Loucy (cell line): ENCODE data around the gene ZBTB2.

ENCODE experiments used
- H2AFZ ChIP-seq: fragments of 200-600 bp; sonication (generic); 2 replicates; pipeline ENCODE4 v1.6.0; 2016; ENCODE audit warnings: antibody characterized with exemption, mild to moderate bottlenecking, low read length, moderate library complexity
- H3F3A ChIP-seq: fragments of 200-600 bp; 2 replicates; pipeline ENCODE4 v1.6.0; 2016; ENCODE audit warnings: antibody characterized with exemption, low read depth, mild to moderate bottlenecking
- H3K27me3 ChIP-seq: fragments of 200-600 bp; sonication (generic); 2 replicates; pipeline ENCODE4 v1.6.1; 2014; ENCODE audit warnings: low read length, mild to moderate bottlenecking; ENCODE audit not compliant: insufficient read depth, poor library complexity, severe bottlenecking
- H3K36me3 ChIP-seq: fragments of 200-600 bp; sonication (generic); 2 replicates; pipeline ENCODE4 v1.6.1; 2016; ENCODE audit warnings: low read length; ENCODE audit not compliant: insufficient read depth
- H3K4me1 ChIP-seq: fragments of 200-600 bp; sonication (generic); 2 replicates; pipeline ENCODE4 v1.5.1; 2014; ENCODE audit warnings: low read length, mild to moderate bottlenecking; ENCODE audit not compliant: insufficient read depth, poor library complexity, severe bottlenecking
- H3K4me2 ChIP-seq: fragments of 200-600 bp; sonication (generic); 2 replicates; pipeline ENCODE4 v1.6.0; 2014; ENCODE audit warnings: antibody characterized with exemption, low read length, low read depth, mild to moderate bottlenecking; ENCODE audit not compliant: poor library complexity, severe bottlenecking
- H3K4me3 ChIP-seq: fragments of 200-600 bp; sonication (generic); 2 replicates; pipeline ENCODE4 v1.5.1; 2014; ENCODE audit warnings: low read length, mild to moderate bottlenecking, mixed read lengths; ENCODE audit not compliant: poor library complexity, severe bottlenecking
- H3K79me2 ChIP-seq: fragments of 200-600 bp; sonication (generic); 2 replicates; pipeline ENCODE4 v1.6.1; 2014; ENCODE audit warnings: low read length; ENCODE audit not compliant: insufficient read depth
- H3K9ac ChIP-seq: fragments of 200-600 bp; sonication (generic); 2 replicates; pipeline ENCODE4 v1.6.0; 2014; ENCODE audit warnings: mild to moderate bottlenecking, low read depth, low read length, moderate library complexity; ENCODE audit not compliant: poor library complexity, severe bottlenecking
- H3K9me2 ChIP-seq: fragments of 200-600 bp; sonication (generic); replicated peaks from 2 replicates; pipeline ENCODE4 v1.6.1; 2016; ENCODE audit warnings: low read depth, low read length, mixed read lengths
- H3K9me3 ChIP-seq: fragments of 200-600 bp; sonication (generic); 2 replicates; pipeline ENCODE4 v1.6.1; 2014; ENCODE audit warnings: mild to moderate bottlenecking, antibody characterized with exemption, low read length, low read depth; ENCODE audit not compliant: insufficient read depth
- H4K20me1 ChIP-seq: fragments of 200-600 bp; sonication (generic); 2 replicates; pipeline ENCODE4 v1.6.0; 2014; ENCODE audit warnings: antibody characterized with exemption, low read length, mild to moderate bottlenecking; ENCODE audit not compliant: insufficient read depth, poor library complexity, severe bottlenecking
- CTCF ChIP-seq: fragments of 200-600 bp; sonication (generic); conservative IDR thresholded peaks from 2 replicates; pipeline ENCODE4 v1.5.1; 2014; ENCODE audit warnings: mild to moderate bottlenecking, antibody characterized with exemption, low read length
- EZH2phosphoT487 ChIP-seq: fragments of 200-600 bp; IDR thresholded peaks from 2 replicates; pipeline ENCODE4 v1.6.1; 2018; ENCODE audit warnings: antibody characterized with exemption, mild to moderate bottlenecking, moderate library complexity, borderline replicate concordance

ZBTB2 gene

GRCh38 chr6:151375833-151376232, 15.5 kb downstream of the ZBTB2 start:
- H2AFZ ChIP-seq = no peak overlapping the region
- TF ChIP-seq EZH2phosphoT487 (no peak), CTCF (no peak)

DNA sequence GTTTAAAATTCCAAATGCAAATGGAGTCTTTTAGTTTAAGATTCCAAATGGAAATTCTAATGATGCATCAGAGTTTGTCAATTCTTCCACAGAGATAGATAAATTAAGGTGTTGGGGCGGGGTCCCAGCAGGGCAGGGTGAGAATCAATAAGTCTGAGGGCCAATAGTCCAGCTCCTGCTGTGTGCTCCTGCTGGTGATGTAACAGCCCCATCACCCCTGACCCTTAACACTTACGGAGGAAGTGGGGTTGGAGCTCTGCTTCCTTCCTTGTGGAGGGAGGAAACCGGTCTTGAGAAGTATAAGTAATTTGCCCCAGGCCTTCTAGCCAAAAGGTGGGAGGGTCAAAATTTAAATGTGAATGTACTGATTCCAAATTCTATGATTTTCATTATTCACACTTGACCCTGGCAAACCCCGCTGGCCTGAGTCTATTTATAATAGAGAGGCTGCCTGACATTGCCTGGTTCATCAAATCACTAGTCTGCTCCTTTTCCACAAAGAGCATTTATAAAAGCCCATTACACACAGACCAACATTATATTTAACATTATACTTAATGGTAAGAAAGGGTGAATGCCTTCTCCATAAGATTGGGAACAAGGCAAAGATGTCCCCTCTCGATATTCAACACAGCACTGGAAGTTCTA, 17.2 kb downstream of the ZBTB2 start:
- H3K27me3 ChIP-seq = no peaks in the 10 kb centered on the region
- H3K79me2 ChIP-seq = peaks cover 19% of the 10 kb centered on the region
- peaks cover 63% of the 10 kb centered on the region for H4K20me1 ChIP-seq
- no peaks in the 10 kb centered on the region for H3K9me2 ChIP-seq
- no peak overlapping the region for H3K4me2 ChIP-seq
- H3F3A ChIP-seq = peaks cover 10% of the 10 kb centered on the region; the same call in 1 of the 2 replicates
- H3K36me3 ChIP-seq = peaks cover 20% of the 10 kb centered on the region; the same call in 1 of the 2 replicates
- no peak overlapping the region for H3K9ac ChIP-seq
- peaks cover 42% of the 10 kb centered on the region for H3K4me1 ChIP-seq
- TF ChIP-seq CTCF (no peak), EZH2phosphoT487 (no peak)
- H2AFZ ChIP-seq = no peak overlapping the region
- H3K9me3 ChIP-seq = no peaks in the 10 kb centered on the region
- no peak overlapping the region for H3K4me3 ChIP-seq

More at GRCh38 chr6:151375833-151376232, 15.5 kb downstream of the ZBTB2 start:
- Histone ChIP-seq H3K4me3 (no peak overlapping the region), H3K9me2 (no peaks in the 10 kb centered on the region), H3K27me3 (no peaks in the 10 kb centered on the region), H3K79me2 (peaks cover 31% of the 10 kb centered on the region), H3K9me3 (no peaks in the 10 kb centered on the region), H3K4me2 (no peak overlapping the region), H3K9ac (no peak overlapping the region), H4K20me1 (peaks cover 68% of the 10 kb centered on the region), H3K36me3 (peaks cover 10% of the 10 kb centered on the region; the same call in 1 of the 2 replicates), H3K4me1 (peaks cover 53% of the 10 kb centered on the region), H3F3A (peaks cover 10% of the 10 kb centered on the region; the same call in 1 of the 2 replicates)

GRCh38 chr6:151372164-151372563, 19.2 kb downstream of the ZBTB2 start:
- Histone ChIP-seq H3K79me2 (peaks cover 19% of the 10 kb centered on the region), H3K4me3 (peak overlapping the region; percentile 50), H3F3A (peaks cover 10% of the 10 kb centered on the region; the same call in 1 of the 2 replicates), H3K27me3 (no peaks in the 10 kb centered on the region), H2AFZ (no peak overlapping the region), H3K36me3 (peaks cover 20% of the 10 kb centered on the region; the same call in 1 of the 2 replicates), H3K9me2 (no peaks in the 10 kb centered on the region), H3K4me1 (peaks cover 42% of the 10 kb centered on the region), H3K9me3 (no peaks in the 10 kb centered on the region), H4K20me1 (peaks cover 47% of the 10 kb centered on the region), H3K9ac (no peak overlapping the region), H3K4me2 (peak overlapping the region; percentile 66)
- no peak for TF ChIP-seq EZH2phosphoT487
- no peak for TF ChIP-seq CTCF
